BLaER1 treated with 17β-estradiol and CSF1 and Interleukin-3, amounts not matched to agents 10 nM and 100 nM (cell line): ENCODE results near the gene GGT1.
"Not testable (repeated sequence)": the region's sequence is repeated elsewhere in the genome, so short reads cannot be mapped to it uniquely, and the experiment has no call there.

ENCODE experiments used
- H3K27ac ChIP-seq, 11 experiments: shearing (Covaris generic); formaldehyde crosslinking; 2 replicates each; pipeline ENCODE4 v1.8.1; 2022
- H3K27me3 ChIP-seq, 11 experiments: shearing (Covaris generic); formaldehyde crosslinking; 2 replicates each; pipeline ENCODE4 v1.8.1; 2022
- H3K36me3 ChIP-seq, 11 experiments: shearing (Covaris generic); formaldehyde crosslinking; 2 replicates each; pipeline ENCODE4 v1.8.1; 2022
- H3K4me1 ChIP-seq, 10 experiments: shearing (Covaris generic); formaldehyde crosslinking; 2 replicates each; pipeline ENCODE4 v1.8.1; 2022
- H3K4me2 ChIP-seq, 11 experiments: shearing (Covaris generic); formaldehyde crosslinking; 2 replicates each; pipeline ENCODE4 v1.8.1; 2022
- H3K4me3 ChIP-seq, 10 experiments: shearing (Covaris generic); formaldehyde crosslinking; 2 replicates each; pipeline ENCODE4 v1.8.1; 2022
- H3K9ac ChIP-seq, 11 experiments: shearing (Covaris generic); formaldehyde crosslinking; 2 replicates each; pipeline ENCODE4 v1.8.1; 2022
- H3K9me3 ChIP-seq, 11 experiments: shearing (Covaris generic); formaldehyde crosslinking; replicated peaks in 1 of 11; 2 replicates each; pipeline ENCODE4 v1.8.1; 2022
- H4K20me1 ChIP-seq, 11 experiments: shearing (Covaris generic); formaldehyde crosslinking; 2 replicates each; pipeline ENCODE4 v1.8.1; 2022

Gene GGT1

GRCh38 chr22:24665395-24665794 lies 62.4 kb downstream of the GGT1 start:
- not testable (repeated sequence) for H3K4me1 ChIP-seq, H3K27ac ChIP-seq

GRCh38 chr22:24667904-24668303 lies 64.9 kb downstream of the GGT1 start:
- H4K20me1 ChIP-seq, H3K27me3 ChIP-seq: not testable (repeated sequence)

More at GRCh38 chr22:24665395-24665794, 62.4 kb downstream of the GGT1 start:
- H4K20me1 ChIP-seq, H3K36me3 ChIP-seq, H3K4me3 ChIP-seq, H3K9ac ChIP-seq, H3K9me3 ChIP-seq, H3K27me3 ChIP-seq, H3K4me2 ChIP-seq: not testable (repeated sequence)

GRCh38 chr22:24672532-24672931 lies 69.5 kb downstream of the GGT1 start:
- H3K27me3 ChIP-seq, H3K9ac ChIP-seq, H3K36me3 ChIP-seq, H4K20me1 ChIP-seq, H3K4me1 ChIP-seq, H3K27ac ChIP-seq, H3K9me3 ChIP-seq, H3K4me2 ChIP-seq, H3K4me3 ChIP-seq: not testable (repeated sequence)

More at GRCh38 chr22:24667904-24668303, 64.9 kb downstream of the GGT1 start:
- not testable (repeated sequence) for H3K4me3 ChIP-seq, H3K4me2 ChIP-seq, H3K4me1 ChIP-seq, H3K27ac ChIP-seq, H3K36me3 ChIP-seq, H3K9ac ChIP-seq, H3K9me3 ChIP-seq
